Measurements from ENCODE around the gene NNT. TPM values are rescaled to one million over a fixed set of nuclear protein-coding genes. Genes with fewer than 3 reads are reported as not detected.

NNT gene
- total and polyA plus RNA-seq, 2 of the 13 experiments (the other 11 are each of a cell fraction or from before 2014, with no cell fraction given), result 21.1 to 58.0 TPM

- intact Hi-C loops (cut with micrococcal nuclease; ENCODE audit: unreplicated experiment) (no loop called here), in situ Hi-C loops (cut with HindIII; ENCODE audit: extremely low pct_ligation_motif_present, low pct_unique_long_range_greater_than_20kb) (no loop called here)
- ATAC-seq (no peak), DNase-seq (ENCODE audit: low spot score) (no peak), FAIRE-seq (no peak)
- Histone ChIP-seq H3K4me2 (ENCODE audit: low read depth, low read length) (no peak overlapping the region), H3K36me3 (replicated peaks in 1 of 2; ENCODE audit: control insufficient read depth in 1 of 2, insufficient read depth in 2 of 2, low read length in 2 of 2) (peaks cover 4 to 29% of the 10 kb centered on the region in 2 experiments; a peak in 3 of 5 replicates), H2AFZ (ENCODE audit: low read length) (no peak overlapping the region), H4K20me1 (ENCODE audit: insufficient read depth, low read length) (no peaks in the 10 kb centered on the region), H3K4me1 (ENCODE audit: insufficient read depth, low read length) (peaks cover 12% of the 10 kb centered on the region), H3K27ac (ENCODE audit: extremely low read length, insufficient read depth, low read length) (no peak overlapping the region), H3K9ac (ENCODE audit: insufficient read depth, low read depth, low read length) (no peak overlapping the region), H3K79me2 (ENCODE audit: insufficient read depth, low read length) (no peaks in the 10 kb centered on the region), H3K9me3 (ENCODE audit: low read length) (no peaks in the 10 kb centered on the region), H3K27me3 (ENCODE audit: control insufficient read depth in 1 of 2, insufficient read depth in 2 of 2, low read length in 2 of 2) (no peaks in the 10 kb centered on the region), H3K4me3 (replicated peaks in 1 of 3; ENCODE audit: insufficient read depth in 1 of 3, low read depth in 2 of 3, low read length in 3 of 3) (no peak overlapping the region)
- WGBS (ENCODE audit: low lambda C conversion rate), result 96% methylated on average over 4 of the region's 4 CpGs
- CTCF ChIA-PET (ENCODE audit: low intra/inter-chr PET ratio, low total read pairs), result no interaction called here
- POLR2A ChIA-PET, result no interaction called here
- no TSS peak for BruUV-seq (replicated peaks)
- TF ChIP-seq ZNF180 (CRISPR knock-in tag; IDR thresholded peaks at IDR 0.05; ENCODE audit: borderline replicate concordance, low read depth) (no peak), HOXD1 (CRISPR knock-in tag; IDR thresholded peaks at IDR 0.05) (no peak), ELF3 (CRISPR knock-in tag; IDR thresholded peaks at IDR 0.05) (no peak), ZNF709 (CRISPR knock-in tag; IDR thresholded peaks at IDR 0.05) (no peak), PBX3 (CRISPR knock-in tag; IDR thresholded peaks at IDR 0.05; ENCODE audit: borderline replicate concordance) (no peak), ZNF577 (CRISPR knock-in tag; IDR thresholded peaks at IDR 0.05; ENCODE audit: borderline replicate concordance, low read depth) (no peak), HNF1A (IDR thresholded peaks at IDR 0.05; ENCODE audit: low read depth) (no peak), HNF1A (CRISPR knock-in tag; IDR thresholded peaks at IDR 0.05; ENCODE audit: borderline replicate concordance) (no peak), BRD4 (CRISPR knock-in tag; IDR thresholded peaks at IDR 0.05) (no peak), KLF16 (CRISPR knock-in tag; IDR thresholded peaks at IDR 0.05) (no peak), ZNF768 (CRISPR knock-in tag; IDR thresholded peaks at IDR 0.05) (no peak), ZNF639 (CRISPR knock-in tag; conservative IDR thresholded peaks at IDR 0.05) (no peak), ZNF451 (CRISPR knock-in tag; IDR thresholded peaks at IDR 0.05) (no peak), YEATS4 (CRISPR knock-in tag; IDR thresholded peaks at IDR 0.05; ENCODE audit: borderline replicate concordance) (no peak)
Observed at GRCh38 chr5:43613370-43613769, 10.4 kb downstream of the NNT start.

Data from HepG2 (cell line).